SKM-1 treated with dmso at 0.1 percent for 144 hours (cell line): ENCODE results near the gene RIC8B.
A peak's percentile ranks its signal among the peaks of the same experiment; 100 is the strongest.

Experiments
- DNase-seq: peaks from one replicate; lab custom pipeline; 2025; ENCODE audit not compliant: unreplicated experiment; lab: John Stamatoyannopoulos, UW

The RIC8B gene

DNA sequence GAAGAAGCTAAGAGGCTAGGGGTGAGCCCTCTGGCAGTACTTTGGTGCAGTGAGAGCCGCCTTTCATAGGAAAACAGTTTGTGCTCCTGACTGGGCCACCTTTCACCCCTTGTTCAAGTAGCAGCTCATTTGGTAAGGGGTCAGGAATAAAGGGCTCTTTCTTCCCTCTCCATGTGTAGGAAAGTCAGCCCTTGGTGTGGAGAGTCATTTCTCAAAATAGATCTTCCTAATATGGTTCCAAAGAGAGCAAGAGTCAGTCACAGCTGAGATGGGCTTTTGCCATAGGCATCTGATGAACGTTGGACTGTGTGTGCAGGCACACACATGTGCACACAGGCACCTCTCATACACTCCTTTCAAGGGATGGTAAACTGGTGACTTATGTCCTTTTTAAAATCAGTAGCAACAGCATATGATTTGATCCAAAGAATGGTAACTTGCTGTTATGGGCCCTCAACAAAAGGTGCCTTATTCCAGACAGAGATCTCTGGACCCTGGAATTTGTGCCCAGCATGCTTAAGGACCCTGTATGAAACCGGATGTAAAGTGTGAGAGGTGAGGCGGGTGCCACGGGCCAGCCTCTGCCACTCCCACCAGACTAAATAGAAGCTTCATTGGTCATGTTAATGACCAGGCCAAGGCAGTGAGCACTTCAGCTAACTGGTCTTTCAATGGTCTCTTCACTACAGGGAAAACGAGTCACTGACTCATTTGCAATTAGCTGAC, 16.7 kb upstream of the RIC8B start:
- no peak for DNase-seq

DNA sequence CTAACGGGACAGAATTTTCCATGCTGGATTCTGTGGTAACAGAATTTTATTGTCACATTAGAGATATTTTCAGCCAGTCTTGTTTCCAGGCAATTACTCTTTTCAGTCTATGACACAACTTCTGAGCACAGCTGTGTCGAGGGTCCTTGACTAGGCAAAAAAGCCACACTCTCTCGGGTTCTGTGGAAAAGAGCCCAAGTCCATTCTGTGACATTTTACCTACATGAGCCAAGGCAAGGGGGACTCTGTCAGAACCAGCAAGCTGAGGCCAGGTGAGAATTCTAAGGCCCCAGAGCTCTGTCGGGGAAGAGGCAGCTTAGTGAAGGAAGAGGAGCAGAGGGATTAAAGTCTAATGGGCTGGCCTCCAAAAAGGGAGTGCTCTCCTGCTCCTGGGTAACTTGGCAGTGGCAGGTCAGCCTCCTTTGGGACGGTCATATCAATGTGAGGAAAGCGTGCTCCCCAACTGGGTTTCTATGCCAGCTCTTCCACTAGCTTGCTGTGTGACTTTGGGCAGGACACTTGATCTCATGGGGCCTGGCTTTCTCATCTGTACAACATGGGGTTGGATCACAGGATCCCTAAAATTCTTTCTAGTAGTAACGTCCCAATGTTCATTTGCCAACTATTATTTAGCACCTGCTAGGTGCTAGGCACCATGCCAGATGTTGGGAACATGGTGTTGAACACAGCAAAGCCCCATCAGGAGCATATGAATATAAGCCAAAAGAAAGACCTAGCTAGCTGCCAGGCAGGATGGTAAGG, 16.0 kb upstream of the RIC8B start:
- DNase-seq, result no peak

- DNase-seq, result no peak
These were observed 14.8 kb upstream of the RIC8B start for GRCh38 chr12:106759526-106760183.

DNA sequence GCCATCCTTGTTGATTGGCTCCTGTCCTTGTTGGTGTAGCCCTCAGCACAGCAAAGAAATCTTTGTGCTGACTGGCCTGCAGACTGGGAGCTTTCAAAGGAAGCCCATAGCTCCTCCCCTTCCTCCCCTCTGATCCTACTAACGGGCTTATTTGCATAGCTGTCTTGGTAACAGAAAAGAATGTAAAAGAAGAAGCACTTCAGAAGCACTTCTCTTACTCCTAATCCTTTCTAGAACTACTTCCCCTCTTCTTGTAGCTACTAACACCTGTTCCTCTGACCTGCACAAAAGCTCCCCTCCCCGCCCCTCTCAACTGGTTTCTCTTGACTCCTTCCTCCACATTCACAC, 14.3 kb upstream of the RIC8B start:
- peak; percentile 55 for DNase-seq

DNA sequence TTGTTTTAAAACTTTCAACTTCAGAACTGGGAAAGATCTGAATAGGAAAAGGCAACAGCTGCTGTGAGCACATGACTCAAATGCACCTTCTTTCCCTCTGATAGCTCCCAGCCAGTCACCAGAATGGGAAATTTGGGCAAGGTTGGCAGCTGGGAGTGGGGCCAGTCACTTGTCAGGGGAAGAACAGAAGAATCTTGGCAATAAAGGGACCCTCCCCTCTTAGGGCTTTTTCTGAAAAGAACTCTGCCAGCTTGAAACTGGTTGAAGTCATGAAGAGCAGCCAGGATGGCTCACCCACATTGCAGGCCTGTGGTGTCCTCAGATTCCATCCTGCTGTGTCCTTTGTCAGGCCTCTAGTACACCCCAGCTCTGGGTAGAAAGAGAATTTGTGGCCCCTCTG, 10.3 kb upstream of the RIC8B start:
- DNase-seq, result no peak

GRCh38 chr12:106764738-106765137, 9.7 kb upstream of the RIC8B start:
- no peak for DNase-seq

GRCh38 chr12:106766393-106766826, 8.1 kb upstream of the RIC8B start:
- DNase-seq, result no peak

DNA sequence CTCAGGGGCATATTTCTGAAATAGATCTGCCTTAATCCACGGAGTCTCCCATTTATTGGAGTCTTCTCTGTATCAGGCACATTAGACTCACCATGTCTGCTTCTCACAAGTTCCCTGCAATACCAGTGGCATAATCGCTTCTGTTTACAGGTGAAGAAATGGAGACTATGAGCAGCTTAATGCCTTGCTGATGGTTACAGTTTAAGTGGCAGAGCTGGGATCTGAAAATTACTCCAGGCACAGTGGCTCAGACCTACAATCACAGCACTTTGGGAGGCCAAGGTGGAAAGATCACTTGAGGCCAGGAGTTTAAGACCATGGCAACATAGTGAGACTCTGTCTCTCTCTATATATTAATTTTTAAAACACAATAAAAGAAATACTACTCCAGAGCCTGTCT, 7.3 kb upstream of the RIC8B start:
- no peak for DNase-seq

DNA sequence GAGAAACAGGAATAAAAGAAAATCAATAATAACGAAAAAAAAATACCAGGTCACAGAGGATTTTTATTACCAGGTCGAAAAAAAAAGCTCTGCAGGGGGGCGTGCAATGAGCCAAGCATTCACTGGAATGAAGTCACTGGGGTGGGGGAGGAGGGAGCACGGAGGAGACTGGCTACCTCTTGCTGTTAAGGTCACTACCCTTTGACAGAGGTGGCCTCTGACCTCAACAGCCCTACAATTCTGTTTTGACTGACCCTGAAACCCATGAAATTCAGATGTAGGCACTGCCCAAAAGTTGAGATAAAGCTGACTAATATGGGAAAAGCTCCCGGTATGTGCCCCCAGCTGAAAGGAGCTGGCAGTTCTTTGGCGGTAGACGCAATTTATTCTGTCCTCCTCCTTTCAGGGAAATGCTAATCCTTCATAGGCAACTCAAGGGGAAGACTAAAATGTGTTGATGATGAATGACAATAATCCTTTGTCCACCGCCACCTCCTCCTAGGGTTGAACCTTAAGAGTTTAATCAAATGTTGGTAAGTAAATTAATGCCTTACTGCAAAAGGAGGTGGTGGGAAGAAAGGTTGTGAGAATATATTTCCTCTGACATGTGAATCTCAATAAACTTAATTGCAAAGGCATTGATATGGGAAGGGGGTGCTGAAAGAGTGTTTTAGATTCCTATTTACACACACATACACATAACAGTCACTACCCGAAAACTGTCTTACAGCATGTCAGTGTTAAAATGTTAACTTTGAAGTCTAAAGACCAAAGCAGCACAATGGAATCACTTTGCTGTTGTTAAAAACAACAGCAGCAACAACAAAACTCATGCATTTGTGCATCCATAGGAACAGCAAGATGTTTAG, 6.3 kb upstream of the RIC8B start:
- no peak for DNase-seq

GRCh38 chr12:106769078-106769477, 5.4 kb upstream of the RIC8B start:
- DNase-seq, result no peak

GRCh38 chr12:106769546-106769945, 4.9 kb upstream of the RIC8B start:
- DNase-seq, result no peak

- DNase-seq, result no peak
These were observed 3.1 kb upstream of the RIC8B start for GRCh38 chr12:106771425-106771824.

DNA sequence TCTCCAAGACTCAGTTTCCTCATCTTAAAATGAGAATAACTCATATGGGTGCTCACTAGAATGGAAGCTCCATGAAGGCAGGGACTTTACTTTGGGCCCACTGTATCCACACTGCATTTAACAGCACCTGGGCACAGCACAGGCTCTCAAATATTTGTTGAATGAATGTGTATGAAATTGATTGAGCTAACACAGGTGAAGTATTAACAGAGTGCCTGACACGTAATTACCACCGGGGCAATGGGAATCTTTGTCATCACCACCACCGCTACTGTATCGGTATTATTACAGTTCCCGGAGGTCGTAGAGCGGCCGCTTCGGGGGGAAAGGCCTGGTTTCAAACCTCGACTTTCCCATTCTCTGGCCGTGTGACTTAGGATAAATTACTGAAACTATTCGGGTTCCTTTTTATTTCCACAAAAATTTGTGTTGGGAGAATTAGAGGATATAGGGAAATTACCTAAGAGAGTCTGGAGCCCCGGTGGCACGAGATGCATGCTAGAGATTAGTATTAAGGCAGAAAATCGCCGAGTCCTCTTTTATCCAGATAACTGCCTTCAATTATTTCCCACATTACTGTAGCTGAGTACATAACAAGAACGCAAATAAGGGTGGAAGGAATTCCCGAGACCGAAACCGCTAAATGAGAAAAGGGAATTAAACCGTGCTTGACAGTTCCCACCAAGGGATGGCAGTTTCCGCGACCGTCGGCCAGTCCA, 1.0 kb upstream of the RIC8B start:
- DNase-seq, result no peak

DNA sequence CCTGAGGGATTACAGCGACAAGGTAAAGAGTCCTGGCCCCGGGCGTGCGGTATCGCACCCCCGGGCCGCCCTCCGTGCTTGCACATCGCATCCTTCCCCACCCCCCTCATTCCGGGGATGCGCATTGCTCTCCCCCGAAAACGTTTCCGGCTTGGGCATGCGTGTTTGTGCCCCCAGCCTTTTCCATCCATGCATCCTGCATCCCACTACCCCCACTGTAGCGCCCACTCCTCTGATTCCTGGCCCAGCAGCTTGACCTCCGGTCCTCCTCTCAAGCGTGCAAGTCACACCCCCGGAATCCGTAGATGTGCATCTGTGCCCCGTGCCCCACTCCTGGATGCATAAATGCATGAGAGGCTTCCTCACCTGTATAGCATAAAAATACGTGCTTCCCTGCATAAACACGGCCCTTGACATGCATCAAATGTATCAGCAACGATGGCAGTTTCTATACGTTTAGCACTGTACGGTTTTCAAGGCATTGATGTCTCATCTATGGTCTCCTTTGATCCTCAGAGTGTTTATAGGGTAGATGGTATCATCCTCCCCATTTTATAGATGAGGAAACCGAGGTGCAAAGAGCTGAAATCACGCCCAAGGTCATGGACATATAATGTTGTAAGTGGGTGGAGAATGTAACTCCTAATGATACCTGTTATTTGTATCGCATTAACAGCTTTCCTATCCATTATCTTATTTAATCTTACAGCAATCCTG, 484 bp downstream of the RIC8B start:
- DNase-seq, result no peak

- no peak for DNase-seq
These were observed 2.4 kb downstream of the RIC8B start for GRCh38 chr12:106776897-106777296.

DNA sequence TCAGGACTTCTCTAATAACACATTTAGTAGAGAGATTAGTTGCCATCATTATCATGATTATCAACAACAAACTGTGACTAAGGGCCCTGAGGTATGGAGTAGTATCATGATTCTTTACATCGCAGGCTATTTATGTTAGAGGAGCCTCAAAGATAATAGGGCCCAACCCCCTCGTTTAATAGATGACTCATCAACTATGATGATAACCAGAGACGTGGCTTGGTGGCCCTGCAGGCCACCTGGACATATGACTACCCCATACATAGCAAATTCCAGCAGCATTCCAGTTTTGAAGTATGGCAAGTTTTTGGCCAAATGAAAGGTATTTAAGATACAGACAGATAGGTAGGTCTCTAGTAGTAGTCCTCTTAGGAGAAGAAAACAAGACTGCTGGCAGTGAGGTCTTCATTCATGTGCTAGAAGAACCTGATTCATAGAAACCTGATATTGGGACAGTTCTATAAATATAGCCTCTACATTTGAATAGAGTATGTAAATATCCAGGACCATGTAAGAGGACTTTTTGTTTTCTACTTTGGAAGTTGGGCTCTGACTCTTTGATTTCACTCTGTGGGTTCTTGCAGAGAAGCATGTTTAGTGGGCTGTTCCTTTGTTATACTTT, 5.6 kb downstream of the RIC8B start:
- no peak for DNase-seq

DNA sequence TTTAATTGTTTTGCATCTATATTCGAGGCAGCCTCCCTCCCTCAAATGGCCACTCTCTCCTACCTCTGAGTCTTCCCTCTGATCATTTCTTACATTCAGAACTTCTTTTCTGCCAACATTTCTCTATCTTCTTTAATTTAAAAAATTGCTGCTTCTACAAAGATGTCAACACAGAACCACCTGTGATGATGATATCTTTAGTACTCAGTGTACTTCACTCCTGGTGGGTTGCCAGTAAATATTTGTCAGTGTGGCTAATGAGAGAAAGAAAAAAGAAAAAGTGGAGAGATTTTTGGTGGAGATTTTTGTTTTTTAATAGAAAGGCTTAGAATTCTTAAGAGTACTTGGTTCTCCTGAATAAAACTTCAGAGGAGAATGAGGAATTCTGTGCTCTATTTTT, 8.1 kb downstream of the RIC8B start:
- DNase-seq, result no peak

GRCh38 chr12:106783515-106783914, 9.0 kb downstream of the RIC8B start:
- no peak for DNase-seq

DNA sequence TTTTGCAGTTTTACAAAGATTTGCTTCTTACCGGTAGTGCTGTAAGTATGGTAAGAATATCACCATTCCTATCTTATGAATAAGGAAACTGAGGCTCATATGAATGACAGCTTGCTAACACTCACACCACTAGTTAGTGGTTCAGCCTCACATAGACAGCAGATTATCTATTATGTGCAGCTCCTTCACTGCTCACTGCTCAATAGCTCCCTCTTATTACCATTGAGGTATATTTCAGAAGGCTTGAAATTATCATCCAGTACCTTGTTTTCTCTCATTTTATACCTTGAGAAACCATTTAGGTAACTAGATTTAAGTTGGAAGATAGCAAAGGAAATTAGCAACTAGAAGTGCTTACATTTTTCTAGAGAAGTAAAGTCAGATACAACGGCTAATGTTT, 15.5 kb downstream of the RIC8B start:
- DNase-seq, result no peak

DNA sequence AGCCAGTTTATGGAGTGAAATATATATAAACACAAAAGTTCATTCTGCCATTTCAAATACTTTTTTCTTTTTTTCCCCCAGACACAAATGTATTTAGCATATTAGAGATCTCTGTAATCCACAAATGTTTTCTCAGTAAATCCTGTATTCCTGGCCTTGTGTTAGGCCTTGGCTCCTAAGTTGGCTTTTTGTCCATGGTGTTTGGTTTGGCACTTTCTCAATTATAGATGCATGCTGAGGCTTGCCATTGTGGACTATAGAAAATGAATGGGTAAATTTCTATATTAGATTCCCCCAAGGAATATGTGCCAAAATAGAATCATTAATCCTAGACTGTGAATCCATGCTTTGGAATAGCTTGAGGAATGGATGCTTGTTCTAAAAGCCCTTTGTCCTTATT, 17.0 kb downstream of the RIC8B start:
- DNase-seq, result no peak
